GM08714 (cell line): ENCODE data around the gene MAGEB16.

Source experiments
- H3K4me3 ChIP-seq: fragments of 200-500 bp; sonication (Bioruptor generic); 2 replicates; pipeline ENCODE4 v1.5.1; 2014; ENCODE audit warnings: mild to moderate bottlenecking, low read length, inconsistent platforms
- ZNF274 ChIP-seq: IDR thresholded peaks from 2 replicates; pipeline ENCODE4 v1.6.1; 2012; ENCODE audit warnings: mild to moderate bottlenecking, low read depth, low read length

The MAGEB16 gene

DNA sequence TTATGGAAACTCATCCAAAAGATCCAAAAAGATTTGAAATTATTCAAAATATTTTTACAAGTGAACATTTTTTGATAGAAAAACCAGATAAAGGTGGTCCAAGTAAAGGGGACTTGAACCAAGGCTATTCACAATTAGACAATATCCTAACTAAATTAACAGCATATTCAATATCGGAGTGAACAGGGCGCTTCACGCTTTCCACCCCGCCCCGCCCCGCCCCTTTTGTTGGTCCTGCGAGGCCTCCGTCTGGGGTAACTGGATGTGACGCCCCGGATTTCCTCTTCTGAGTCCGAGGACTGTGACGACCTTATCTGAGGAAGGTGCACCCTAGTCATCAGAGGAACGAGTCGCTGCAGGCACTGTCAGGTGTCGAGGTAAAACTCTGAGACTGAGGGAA lies at the start of gene MAGEB16:
Gene MAGEB16, plus strand, starts transcription at position 301 of the 400 bp plus-strand sequence. CDS start 3,855 bp downstream, outside the sequence.
- TF ChIP-seq ZNF274 = no peak
- no peak within 1 kb of the TSS for H3K4me3 ChIP-seq

DNA sequence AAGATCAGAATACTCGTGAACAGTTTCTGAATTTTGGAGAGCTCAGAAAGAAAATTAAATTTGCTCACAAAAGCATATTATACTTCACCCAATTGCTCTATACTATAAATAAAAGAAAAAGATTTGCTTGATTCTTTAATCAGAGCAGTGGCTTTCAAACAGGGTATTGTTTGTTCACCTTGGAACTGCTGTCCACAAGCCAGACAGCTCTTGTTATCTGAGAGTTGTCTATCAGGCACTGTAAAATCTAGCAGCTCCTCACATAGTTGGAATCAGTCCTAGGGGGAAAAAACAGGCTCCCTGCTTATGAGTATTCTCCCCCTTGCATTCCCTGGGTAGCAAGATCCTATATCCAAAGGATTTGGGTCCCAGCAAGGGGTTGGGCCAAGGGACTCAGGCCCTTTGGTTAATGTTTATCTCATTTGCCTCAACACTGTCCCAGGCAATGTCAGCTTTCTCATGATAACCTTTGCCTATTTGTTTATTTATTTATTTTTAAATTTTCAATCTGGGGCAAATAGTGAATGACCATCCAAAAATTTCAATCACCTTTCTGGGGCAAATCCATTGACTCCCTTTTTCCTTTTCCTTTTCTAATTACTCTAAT lies 24.1 kb upstream of the MAGEB16 start:
- no peak for TF ChIP-seq ZNF274

GRCh38 chrX:35785075-35785474 lies 13.1 kb upstream of the MAGEB16 start:
- no peak overlapping the region for H3K4me3 ChIP-seq
- TF ChIP-seq ZNF274 = no peak

More for the DNA sequence above, 24.1 kb upstream of the MAGEB16 start:
- no peak overlapping the region for H3K4me3 ChIP-seq

DNA sequence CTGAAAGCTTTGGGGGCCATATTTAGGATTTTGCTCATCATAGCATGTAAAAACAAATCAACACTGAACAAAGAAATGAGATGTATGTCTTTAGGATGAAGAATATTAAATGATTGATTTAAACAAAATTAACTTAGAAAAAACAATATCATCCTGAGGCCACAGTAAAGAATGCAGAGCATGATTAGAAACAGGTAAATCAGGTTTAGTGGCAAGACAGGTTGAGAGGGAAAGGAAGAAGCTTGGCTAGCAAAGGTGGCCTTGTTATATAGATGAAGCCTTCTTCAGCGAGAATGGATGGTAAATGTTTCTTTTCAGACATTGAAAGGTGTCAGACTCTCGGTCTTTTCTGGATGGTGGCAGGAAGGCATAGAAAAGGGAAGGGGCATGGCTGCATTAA lies 11.9 kb upstream of the MAGEB16 start:
- no peak for TF ChIP-seq ZNF274
- no peak overlapping the region for H3K4me3 ChIP-seq

DNA sequence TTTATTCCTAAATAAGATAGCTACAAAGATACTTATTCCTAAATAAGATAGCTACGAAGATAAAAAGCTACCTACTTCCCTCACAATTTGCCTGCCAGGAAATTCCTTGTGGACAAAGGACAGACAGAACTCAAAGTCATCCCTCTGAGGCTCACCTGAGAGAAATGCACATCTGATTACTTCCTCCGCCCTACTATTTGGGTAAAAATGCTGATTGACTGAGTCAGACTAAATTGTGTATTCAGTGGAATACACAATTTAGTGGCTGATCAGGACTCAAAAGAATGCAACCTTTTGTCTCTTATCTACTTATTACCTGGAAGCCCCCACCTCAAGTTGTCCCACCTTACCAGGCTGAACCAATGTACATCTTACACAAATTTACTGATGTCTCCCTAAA lies 10.3 kb upstream of the MAGEB16 start:
- TF ChIP-seq ZNF274 = no peak
- no peak overlapping the region for H3K4me3 ChIP-seq

DNA sequence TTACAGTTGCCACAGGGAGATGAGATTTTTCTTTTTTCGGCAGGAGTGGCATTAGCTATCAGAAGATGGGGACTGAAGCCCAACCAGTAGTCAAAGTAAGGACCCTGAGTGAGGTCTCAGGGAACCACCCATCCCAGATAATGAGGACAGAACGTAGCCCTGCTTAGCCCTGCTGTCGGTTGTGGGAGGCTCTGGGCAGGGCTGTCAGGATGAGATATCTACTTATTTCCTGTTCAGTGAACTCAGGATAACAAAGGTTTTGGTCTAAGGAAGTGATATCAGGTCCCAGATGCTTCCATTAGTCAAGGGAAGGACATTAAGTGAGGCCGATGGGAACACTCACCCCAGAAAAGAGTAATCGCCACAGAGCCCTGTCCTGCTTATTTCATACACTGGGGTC lies 2.3 kb downstream of the MAGEB16 start:
- H3K4me3 ChIP-seq = no peak overlapping the region
- no peak for TF ChIP-seq ZNF274

GRCh38 chrX:35809781-35810180 lies 11.6 kb downstream of the MAGEB16 start:
- H3K4me3 ChIP-seq = no peak overlapping the region
- TF ChIP-seq ZNF274 = no peak

GRCh38 chrX:35819241-35819640 lies 21.1 kb downstream of the MAGEB16 start:
- TF ChIP-seq ZNF274 = no peak
- no peak overlapping the region for H3K4me3 ChIP-seq

DNA sequence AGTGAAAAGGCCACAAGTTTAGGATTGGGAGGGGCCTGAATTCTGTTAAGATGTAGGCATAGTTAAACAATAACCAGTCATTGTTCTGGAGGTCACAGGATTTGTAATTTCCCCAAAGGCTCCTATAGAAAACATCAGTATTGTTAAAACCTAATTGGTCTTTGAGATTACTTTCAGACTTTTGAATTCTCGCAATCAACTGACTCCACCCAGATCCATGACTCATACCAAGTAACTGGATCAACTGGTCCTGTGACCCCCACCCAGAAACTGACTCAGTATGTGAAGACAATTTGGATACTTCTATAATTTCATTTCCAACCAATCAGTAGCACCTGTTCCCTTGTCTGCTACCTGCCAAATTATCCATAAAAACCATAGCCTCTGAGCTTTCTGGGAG lies 28.4 kb downstream of the MAGEB16 start:
- no peak overlapping the region for H3K4me3 ChIP-seq
- TF ChIP-seq ZNF274 = no peak

- no peak for TF ChIP-seq ZNF274
- no peak overlapping the region for H3K4me3 ChIP-seq
Observed at GRCh38 chrX:35829501-35829900, 31.4 kb downstream of the MAGEB16 start.

- no peak overlapping the region for H3K4me3 ChIP-seq
- TF ChIP-seq ZNF274 = no peak
Observed at GRCh38 chrX:35841872-35842271, 43.7 kb downstream of the MAGEB16 start.

- H3K4me3 ChIP-seq = no peak overlapping the region
- TF ChIP-seq ZNF274 = no peak
Observed at GRCh38 chrX:35842674-35843073, 44.5 kb downstream of the MAGEB16 start.

GRCh38 chrX:35847736-35848135 lies 49.6 kb downstream of the MAGEB16 start:
- no peak for TF ChIP-seq ZNF274
- no peak overlapping the region for H3K4me3 ChIP-seq
